Activated T-helper 9 cell treated with anti-CD3 and anti-CD28 coated beads, Interleukin-2, amount 50 U/mL, for 16 hours (primary cell): ENCODE measurements around the gene NMBR.
A peak's percentile ranks its signal among the peaks of the same experiment; 100 is the strongest.
"Not testable (repeated sequence)": the region's sequence is repeated elsewhere in the genome, so short reads cannot be mapped to it uniquely, and the experiment has no call there.

Source experiments
- DNase-seq: peaks from one replicate; pipeline ENCODE4 v3.0.0-alpha.2; 2020; ENCODE audit warnings: low read depth

NMBR gene

DNA sequence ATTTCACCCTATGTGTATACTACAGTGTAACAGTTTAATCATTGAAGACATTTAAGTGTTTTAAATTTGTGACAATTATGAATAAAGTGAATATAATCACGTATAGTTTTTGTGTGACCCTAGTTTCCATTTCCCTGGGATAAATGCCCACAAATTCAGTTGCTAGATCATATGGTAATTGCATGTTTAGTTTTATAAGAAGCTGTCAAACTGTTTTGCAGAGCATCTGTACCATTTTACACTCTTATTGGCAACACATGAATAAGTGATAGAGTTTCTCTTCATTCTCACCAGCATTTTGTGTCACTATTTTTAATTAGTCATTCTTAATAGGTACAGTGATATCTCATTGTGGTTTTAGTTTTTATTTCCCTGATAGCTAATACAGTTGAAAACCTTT lies 7.4 kb upstream of the NMBR start:
- no peak for DNase-seq

- no peak for DNase-seq
Measured at GRCh38 chr6:142153196-142153595, 6.3 kb upstream of the NMBR start.

DNA sequence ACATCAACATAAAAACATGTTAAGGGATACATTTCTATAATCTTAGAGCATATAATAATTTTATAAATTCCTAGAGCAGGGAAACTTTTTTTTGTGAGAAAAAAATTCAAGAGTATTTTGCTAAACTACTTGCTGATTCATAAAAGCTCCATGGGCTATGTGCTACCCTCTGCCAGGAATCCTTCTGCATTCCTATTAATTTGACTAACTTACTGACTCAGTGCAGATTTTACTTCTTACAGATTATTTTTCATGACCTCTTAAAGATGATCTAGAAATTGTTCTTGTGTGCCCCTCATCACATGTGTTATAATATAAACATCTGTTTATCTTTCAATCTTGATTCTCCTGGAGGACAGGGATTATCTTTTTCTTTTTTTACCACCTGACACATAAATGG lies 5.8 kb upstream of the NMBR start:
- DNase-seq, result no peak

DNA sequence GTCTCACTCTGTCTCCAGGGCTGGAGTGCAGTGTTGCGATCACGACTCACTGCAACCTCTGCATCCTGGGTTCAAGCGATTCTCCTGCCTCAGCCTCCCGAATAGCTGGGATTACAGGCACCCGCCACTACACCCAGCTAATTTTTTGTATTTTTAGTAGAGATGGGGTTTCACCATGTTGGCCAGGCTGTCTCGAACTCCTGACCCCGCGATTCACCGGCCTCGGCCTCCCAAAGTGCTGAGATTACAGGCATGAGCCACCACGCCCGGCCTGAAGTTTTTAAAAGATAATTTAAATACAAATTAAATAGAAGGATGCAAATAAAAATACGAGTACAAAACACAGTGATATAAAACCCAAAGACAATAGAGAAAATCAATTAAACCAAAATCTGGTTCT lies 5.4 kb downstream of the NMBR start:
- not testable (repeated sequence) for DNase-seq

DNA sequence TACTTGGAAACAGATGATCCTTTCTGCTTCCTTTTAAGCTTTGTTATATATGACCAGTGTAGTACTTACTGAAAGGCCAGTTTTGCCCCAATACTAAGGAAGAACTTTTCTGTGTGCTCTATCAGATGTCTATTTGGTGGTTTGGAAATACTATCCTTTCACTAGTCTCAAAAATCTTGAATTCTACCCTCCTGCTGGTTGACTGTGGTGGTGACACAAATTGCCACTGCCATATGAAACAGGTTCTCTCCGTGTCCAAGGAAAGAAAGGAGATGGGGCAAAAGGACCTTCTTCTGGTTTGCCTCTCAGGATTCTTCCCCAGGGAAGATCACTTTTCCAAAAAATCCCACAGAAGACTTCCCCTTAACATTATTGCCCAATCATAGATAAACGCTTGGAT lies 8.0 kb downstream of the NMBR start:
- no peak for DNase-seq

DNA sequence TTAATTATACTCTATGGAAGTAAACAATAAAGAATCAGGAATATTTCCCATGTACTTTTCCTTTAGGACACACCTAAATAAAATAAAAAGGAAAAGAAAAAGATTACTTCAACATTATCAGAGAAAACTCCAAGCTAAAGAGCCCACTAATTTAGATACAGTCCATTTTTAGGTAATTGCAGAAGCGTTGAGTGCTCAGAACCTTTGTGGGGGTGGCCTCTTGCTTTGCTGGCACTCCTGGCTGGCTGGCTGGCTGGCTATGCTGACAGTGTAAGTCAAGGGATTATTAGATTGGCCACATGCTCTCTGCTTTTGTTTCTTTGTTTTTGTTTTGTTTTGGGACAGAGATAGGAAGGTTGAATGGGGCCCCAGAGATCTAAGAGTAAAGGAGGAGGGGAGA lies 14.3 kb downstream of the NMBR start, which contains the start of gene GJE1:
Gene GJE1, plus strand, starts transcription at position 301 of the 400 bp plus-strand sequence. CDS start 234 bp downstream, outside the sequence.
- DNase-seq, result no peak

DNA sequence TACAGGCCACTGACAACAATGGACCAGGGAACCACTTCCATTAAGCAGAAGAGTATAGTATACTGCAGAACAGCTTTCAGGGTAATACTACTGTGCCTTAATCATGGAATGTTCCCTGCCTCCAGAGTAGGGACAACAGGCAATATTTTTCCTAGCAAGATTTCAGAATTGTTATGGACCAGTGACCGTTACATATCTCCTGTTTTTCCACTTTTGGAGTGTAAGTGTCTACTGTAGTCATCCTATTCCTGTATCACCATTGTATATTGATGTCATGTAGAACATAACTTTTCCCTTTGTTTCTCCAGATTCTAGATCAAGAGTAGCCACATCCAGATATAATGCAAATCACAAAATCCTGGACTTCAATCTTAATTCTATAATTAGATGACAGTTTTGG lies 16.1 kb downstream of the NMBR start:
- DNase-seq, result no peak

- no peak for DNase-seq
Measured at GRCh38 chr6:142121342-142121741, 25.6 kb downstream of the NMBR start.

DNA sequence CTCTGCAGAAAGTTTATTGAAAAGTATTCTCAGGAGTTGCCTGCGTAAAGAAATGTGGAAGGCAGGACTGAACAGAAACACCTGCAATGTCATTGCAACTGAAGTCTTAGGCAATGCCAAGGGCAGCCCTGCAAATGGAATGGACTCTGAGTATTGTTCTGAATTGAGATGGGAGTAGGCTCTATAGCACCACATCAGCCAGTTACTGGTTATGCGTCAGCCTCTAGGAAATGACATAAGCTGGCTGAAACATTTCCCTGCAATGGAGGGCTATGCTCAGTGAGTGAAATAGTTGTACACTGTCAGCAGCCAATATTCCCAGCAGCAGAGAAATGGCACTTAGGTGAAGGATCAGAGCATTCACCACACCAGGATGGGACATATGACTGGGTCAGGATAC lies 28.0 kb downstream of the NMBR start:
- no peak for DNase-seq

- no peak for DNase-seq
Measured at GRCh38 chr6:142118328-142118727, 28.6 kb downstream of the NMBR start.

- DNase-seq, result no peak
Measured at GRCh38 chr6:142117366-142117765, 29.6 kb downstream of the NMBR start.

DNA sequence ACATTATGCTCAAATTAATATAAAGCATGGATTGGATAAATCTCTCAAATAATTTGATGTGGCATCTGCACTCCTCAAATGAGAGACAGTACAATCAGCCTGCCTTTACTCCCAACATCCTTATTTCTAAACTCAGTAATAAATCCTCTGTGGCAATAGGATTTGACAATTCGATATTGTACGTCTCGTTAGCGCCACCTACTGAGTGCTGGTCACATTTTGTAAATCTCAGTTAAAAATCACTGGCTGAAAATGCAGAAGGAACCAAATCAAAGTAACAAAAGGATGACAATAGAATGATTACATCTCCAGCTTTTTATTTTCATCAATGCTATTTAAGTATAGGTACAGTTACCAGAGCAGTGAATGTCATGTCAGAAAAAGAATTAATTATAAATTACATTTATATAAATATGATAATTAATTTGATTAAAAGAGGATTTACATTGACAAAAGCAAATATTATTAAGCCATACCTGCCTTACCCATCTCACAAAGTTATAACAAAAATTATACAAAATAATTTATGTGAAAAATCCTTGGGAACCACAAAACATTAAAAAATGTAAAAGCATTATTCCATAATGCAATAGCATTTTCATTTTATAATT lies 34.4 kb downstream of the NMBR start:
- peak; percentile 39 for DNase-seq

DNA sequence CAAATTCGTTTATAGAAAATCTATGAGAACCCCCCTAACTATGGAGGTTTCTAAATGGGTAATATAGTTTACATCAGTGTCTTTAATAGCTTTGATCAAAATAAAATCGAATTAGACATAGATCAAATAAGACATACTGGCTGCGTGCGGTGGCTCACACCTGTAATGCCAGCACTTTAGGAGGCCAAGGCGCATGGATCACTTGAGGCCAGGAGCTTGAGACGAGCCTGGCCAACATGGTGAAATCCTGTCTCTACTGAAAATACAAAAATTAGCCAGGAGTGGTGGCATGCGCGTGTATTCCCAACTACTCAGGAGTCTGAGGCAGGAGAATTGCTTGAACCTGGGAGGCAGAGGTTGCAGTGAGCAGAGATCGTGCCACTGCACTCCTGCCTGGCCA lies 36.1 kb downstream of the NMBR start:
- DNase-seq, result not testable (repeated sequence)

DNA sequence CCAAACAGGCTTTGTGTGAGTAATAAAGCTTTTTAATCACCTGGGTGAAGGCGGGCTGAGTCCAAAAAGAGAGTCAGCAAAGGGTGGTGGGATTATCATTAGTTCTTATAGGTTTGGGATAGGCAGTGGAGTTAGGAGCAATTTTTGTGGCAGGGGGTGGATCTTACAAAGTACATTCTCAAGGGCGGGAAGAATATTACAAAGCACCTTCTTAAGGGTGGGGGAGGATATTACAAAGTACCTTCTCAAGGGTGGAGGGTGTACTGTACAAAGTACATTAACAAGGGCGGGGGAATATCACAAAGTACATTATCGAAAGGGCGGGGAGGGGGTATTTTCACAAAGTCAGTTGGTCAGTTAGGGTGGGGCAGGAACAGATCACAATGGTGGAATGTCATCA lies 42.1 kb downstream of the NMBR start:
- not testable (repeated sequence) for DNase-seq

GRCh38 chr6:142088858-142089216 lies 58.1 kb downstream of the NMBR start:
- DNase-seq, result no peak

DNA sequence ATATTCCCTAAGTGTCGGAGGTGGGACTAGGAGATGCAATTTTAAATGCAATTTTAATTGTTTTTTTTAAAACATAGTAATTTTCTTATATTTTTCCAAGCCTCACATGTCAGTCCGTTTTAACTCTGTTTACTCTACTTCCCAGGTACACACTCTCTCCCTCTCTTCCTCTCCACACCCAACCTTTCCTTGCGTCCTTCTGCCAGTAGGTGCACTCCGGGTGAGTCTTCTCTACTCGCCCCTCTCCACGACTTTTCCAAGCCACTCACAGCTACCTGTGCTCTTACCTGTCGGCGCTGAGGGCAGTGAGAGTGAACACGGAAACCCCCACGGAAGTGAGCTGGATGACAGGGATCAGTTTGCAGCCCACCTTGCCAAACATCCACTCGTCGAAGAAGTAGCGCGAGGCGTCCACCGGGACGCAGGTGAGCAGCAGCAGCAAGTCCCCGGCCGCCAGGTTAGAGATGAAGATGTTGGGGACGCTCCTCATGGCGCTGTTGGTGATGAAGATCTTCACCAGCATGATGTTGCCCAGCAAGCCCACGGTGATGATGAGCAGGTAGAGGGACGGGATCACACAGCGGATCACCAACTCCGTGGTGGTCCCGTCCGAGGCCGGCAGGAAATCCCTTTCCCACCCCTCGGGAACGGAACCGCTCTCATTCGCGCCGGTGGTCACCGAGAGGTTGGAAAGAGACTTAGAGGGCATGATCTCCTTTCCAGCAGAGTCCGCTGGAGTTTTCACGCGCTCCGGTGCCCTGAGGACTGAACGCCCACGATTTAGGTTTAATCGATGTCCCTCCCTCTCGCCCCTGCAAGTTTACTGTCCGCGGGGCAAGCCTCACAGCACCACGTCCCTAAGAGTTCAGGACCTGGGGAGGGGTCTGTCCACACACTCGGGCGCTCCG lies 58.7 kb downstream of the NMBR start:
- no peak for DNase-seq

DNA sequence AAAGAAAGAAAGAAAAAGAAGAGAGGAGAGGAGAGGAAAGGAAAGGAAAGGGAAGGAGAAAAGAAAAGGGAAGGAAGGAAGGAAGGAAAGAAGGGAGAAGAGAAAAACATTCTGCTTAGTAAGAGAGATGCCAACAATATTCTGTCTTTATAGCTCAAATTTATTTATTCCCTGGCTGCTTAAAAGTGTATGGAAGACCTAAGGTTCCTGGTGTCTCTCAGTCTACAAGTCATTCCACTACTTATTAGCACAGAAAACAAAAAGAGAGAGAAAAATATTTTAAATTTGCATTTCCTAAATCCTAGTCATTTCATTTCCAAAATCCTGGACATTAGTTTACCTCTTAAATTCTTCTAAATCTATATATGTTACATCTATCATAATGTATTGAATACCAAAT lies 67.8 kb downstream of the NMBR start:
- no peak for DNase-seq

DNA sequence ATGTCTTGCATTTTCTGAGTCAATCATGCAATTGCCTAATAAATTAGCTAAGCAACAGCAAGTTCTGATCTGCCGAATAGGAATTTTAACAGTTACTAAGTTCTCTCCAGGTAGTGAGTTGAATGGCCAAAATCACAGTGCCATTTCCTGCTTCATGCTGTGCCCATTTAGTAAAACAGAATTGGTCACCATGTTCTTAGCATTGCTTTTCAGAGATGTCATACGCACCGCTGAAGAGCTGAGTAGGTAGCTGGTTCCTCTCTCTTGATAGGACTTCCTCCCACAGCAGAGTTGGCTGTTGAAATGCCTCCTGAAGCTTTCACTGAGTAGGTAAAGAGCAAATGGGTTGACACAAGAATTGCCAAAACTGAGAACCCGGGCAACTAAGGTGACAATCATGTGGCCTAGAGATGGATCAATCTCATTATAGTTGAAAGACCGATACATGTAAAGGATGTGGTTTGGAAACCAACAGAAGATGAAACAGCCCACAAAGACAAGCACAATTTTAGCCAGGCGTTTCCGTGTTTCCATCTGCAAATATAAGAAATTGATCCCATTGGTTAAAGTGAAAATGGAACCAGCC lies 71.3 kb downstream of the NMBR start:
- DNase-seq, result no peak

DNA sequence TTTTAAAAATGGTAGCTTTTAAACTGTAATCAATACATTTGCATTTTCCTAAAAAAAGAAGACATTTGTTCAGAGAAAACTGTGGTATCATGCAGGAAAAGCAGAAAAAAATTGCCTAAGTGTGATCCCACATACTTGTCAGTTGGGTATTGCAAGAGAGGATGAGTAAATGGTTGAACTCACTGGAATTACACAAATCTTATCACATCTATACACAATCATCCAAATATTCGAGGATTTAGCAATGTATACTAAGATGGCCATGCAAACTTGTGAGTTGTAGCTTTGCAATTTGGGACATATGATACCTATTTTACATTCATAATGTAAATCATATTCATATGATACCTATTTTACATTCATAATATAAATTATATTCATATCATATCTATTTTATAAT lies 72.4 kb downstream of the NMBR start:
- DNase-seq, result no peak

GRCh38 chr6:142071981-142072380 lies 74.9 kb downstream of the NMBR start:
- DNase-seq, result no peak

DNA sequence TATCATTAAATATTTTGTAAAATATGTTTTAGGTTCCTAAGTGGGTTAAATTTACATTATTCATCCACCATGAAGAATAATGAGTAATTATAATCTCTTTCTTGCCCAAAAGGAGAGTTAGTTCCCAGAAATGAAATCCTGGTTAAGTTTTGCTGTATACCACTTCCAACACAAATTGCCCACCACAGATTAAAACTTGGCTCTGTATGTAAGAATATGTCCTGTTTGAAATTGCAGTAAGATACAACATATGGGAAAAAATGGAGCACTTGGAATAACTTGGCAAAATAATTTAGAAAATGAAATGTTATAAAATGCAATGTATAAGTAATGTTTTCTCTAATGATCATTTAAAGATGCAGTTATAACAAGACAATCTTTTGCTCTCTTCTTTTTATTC lies 78.5 kb downstream of the NMBR start:
- no peak for DNase-seq

GRCh38 chr6:142062861-142063260 lies 84.1 kb downstream of the NMBR start:
- not testable (repeated sequence) for DNase-seq
